SK-N-SH (cell line): Measurements from ENCODE around the gene CSNK1G3. TPM values are rescaled to one million over a fixed set of nuclear protein-coding genes. Genes with fewer than 3 reads are reported as not detected.

ENCODE experiments used
- CTCF ChIA-PET: fragments of 300-600, 350-600 bp; formaldehyde crosslinking; extraction: SDS; loops from one replicate; lab custom pipeline; 2021; lab: Yijun Ruan, JAX
- POLR2A ChIA-PET: fragments of 350-600 bp; sonication (Branson Sonifier 250); formaldehyde crosslinking; extraction: SDS; loops from one replicate; lab custom pipeline; 2020; ENCODE audit warnings: antibody characterized with exemption, inconsistent platforms; lab: Yijun Ruan, JAX
- DNase-seq: peaks from one replicate; pipeline ENCODE4 v3.0.0; 2012
- H2AFZ ChIP-seq: fragments of 200-600 bp; sonication (generic); 2 replicates; pipeline ENCODE4 v1.8.1; 2016; ENCODE audit warnings: antibody characterized with exemption, mild to moderate bottlenecking, low read depth
- H3F3A ChIP-seq: fragments of 200-600 bp; sonication (generic); replicated peaks from 2 replicates; pipeline ENCODE3; 2016; ENCODE audit warnings: antibody characterized with exemption, mild to moderate bottlenecking; ENCODE audit not compliant: insufficient read depth
- H3K27ac ChIP-seq, 2 experiments: fragments of 200-500 bp in 1 of 2; fragments of 200-600 bp in 1 of 2; sonication (Bioruptor generic) in 1 of 2; sonication (generic), shearing (Covaris generic) in 1 of 2; 2 replicates each; pipeline versions ENCODE4 v1.5.1 to v1.6.1; 2014 to 2016; ENCODE audit warnings: low read depth in 2 of 2, inconsistent platforms in 1 of 2, low read length in 1 of 2, mild to moderate bottlenecking in 1 of 2, mixed read lengths in 1 of 2
- H3K27me3 ChIP-seq: fragments of 200-600 bp; sonication (generic), shearing (Covaris generic); 2 replicates; pipeline ENCODE4 v1.6.1; 2016; ENCODE audit warnings: mixed run types; ENCODE audit not compliant: insufficient read depth
- H3K36me3 ChIP-seq, 2 experiments: fragments of 200-500 bp in 1 of 2; fragments of 200-600 bp in 1 of 2; sonication (Bioruptor generic) in 1 of 2; sonication (generic) in 1 of 2; replicated peaks in 1 of 2; 2 replicates each; pipeline versions ENCODE3 to v1.5.1; 2014 to 2016; ENCODE audit warnings: low read length in 1 of 2, mild to moderate bottlenecking in 1 of 2; ENCODE audit not compliant: insufficient read depth in 2 of 2, control insufficient read depth in 1 of 2
- H3K4me1 ChIP-seq, 2 experiments: fragments of 200-500 bp in 1 of 2; fragments of 200-600 bp in 1 of 2; sonication (Bioruptor generic) in 1 of 2; sonication (generic), shearing (Covaris generic) in 1 of 2; 2 replicates each; pipeline versions ENCODE4 v1.5.1 to v1.6.1; 2014 to 2016; ENCODE audit warnings: low read depth in 1 of 2, low read length in 1 of 2, mixed run types in 1 of 2; ENCODE audit not compliant: insufficient read depth in 2 of 2, control insufficient read depth in 1 of 2
- H3K4me2 ChIP-seq: fragments of 200-600 bp; sonication (generic), shearing (Covaris generic); 2 replicates; pipeline ENCODE4 v1.6.1; 2017; ENCODE audit warnings: mixed run types
- H3K4me3 ChIP-seq, 2 experiments: fragments of 200-500 bp in 1 of 2; fragments of 200-600 bp in 1 of 2; sonication (Bioruptor generic) in 1 of 2; sonication (generic), shearing (Covaris generic) in 1 of 2; 2 replicates each; pipeline versions ENCODE4 v1.5.1 to v1.8.1; 2014 to 2016; ENCODE audit warnings: low read depth in 2 of 2, inconsistent platforms in 1 of 2, low read length in 1 of 2, mild to moderate bottlenecking in 1 of 2, mixed read lengths in 1 of 2, moderate library complexity in 1 of 2
- H3K79me2 ChIP-seq: fragments of 200-600 bp; sonication (generic); 2 replicates; pipeline ENCODE4 v1.8.1; 2017; ENCODE audit warnings: mild to moderate bottlenecking; ENCODE audit not compliant: insufficient read depth
- H3K9ac ChIP-seq: fragments of 200-600 bp; sonication (generic); 2 replicates; pipeline ENCODE4 v1.6.1; 2017; ENCODE audit warnings: mixed run types
- H3K9me2 ChIP-seq: fragments of 200-600 bp; sonication (generic); 2 replicates; pipeline ENCODE4 v1.6.1; 2017; ENCODE audit warnings: mixed run types
- H3K9me3 ChIP-seq: fragments of 200-600 bp; sonication (generic); 2 replicates; pipeline ENCODE4 v1.6.1; 2017; ENCODE audit warnings: mixed run types, mild to moderate bottlenecking, moderate library complexity
- H4K20me1 ChIP-seq: fragments of 200-600 bp; sonication (generic); 2 replicates; pipeline ENCODE4 v1.6.1; 2017; ENCODE audit warnings: mild to moderate bottlenecking, mixed run types; ENCODE audit not compliant: insufficient read depth
- CHD2 ChIP-seq: fragments of 150-350 bp; IDR thresholded peaks from 2 replicates; pipeline ENCODE4 v1.6.1; 2018; ENCODE audit warnings: low read length; ENCODE audit not compliant: partially characterized antibody
- ELF1 ChIP-seq: IDR thresholded peaks from 2 replicates; pipeline ENCODE4 v1.4.0; 2012
- EP300 ChIP-seq, 2 experiments: IDR thresholded peaks; 2 replicates each; pipeline versions ENCODE4 v1.4.0 to v1.6.1; 2012; ENCODE audit warnings: borderline replicate concordance in 1 of 2, low read depth in 1 of 2, low read length in 1 of 2
- EZH2phosphoT487 ChIP-seq: fragments of 200-600 bp; sonication (generic); IDR thresholded peaks from 2 replicates; pipeline ENCODE4 v1.6.1; 2017; ENCODE audit warnings: low read depth, mixed run types, mild to moderate bottlenecking, antibody characterized with exemption, moderate library complexity, borderline replicate concordance
- FOSL2 ChIP-seq: IDR thresholded peaks from 2 replicates; pipeline ENCODE4 v1.4.0; 2012; ENCODE audit warnings: low read depth, mild to moderate bottlenecking, moderate library complexity, borderline replicate concordance
- FOXJ3 ChIP-seq: sonication (generic); formaldehyde crosslinking; IDR thresholded peaks from 2 replicates; pipeline ENCODE4 v1.5.1; 2020; ENCODE audit warnings: mild to moderate bottlenecking, missing genetic modification reagents
- GATA2 ChIP-seq: sonication (generic); formaldehyde crosslinking; IDR thresholded peaks from 2 replicates; pipeline ENCODE4 v1.5.0; 2020; ENCODE audit warnings: mild to moderate bottlenecking, missing genetic modification reagents
- MEF2A ChIP-seq: IDR thresholded peaks from 2 replicates; pipeline ENCODE4 v1.4.0; 2012; ENCODE audit warnings: low read depth, borderline replicate concordance
- RCOR1 ChIP-seq: fragments of 150-350 bp; IDR thresholded peaks from 2 replicates; pipeline ENCODE4 v1.6.1; 2017; ENCODE audit warnings: antibody characterized with exemption, low read length
- RXRA ChIP-seq: IDR thresholded peaks from 2 replicates; pipeline ENCODE4 v1.4.0; 2012; ENCODE audit warnings: low read depth, mild to moderate bottlenecking, borderline replicate concordance
- SIN3A ChIP-seq: IDR thresholded peaks from 2 replicates; pipeline ENCODE4 v1.6.1; 2012; ENCODE audit warnings: low read depth, mild to moderate bottlenecking, low read length, moderate library complexity, borderline replicate concordance
- SMC3 ChIP-seq: IDR thresholded peaks from 2 replicates; pipeline ENCODE4 v1.6.1; 2012; ENCODE audit warnings: low read depth, low read length, improper control_type of control experiment
- TCF12 ChIP-seq: IDR thresholded peaks from 2 replicates; pipeline ENCODE4 v1.4.0; 2012
- TEAD4 ChIP-seq: IDR thresholded peaks from 2 replicates; pipeline ENCODE4 v1.4.0; 2012; ENCODE audit warnings: mild to moderate bottlenecking, borderline replicate concordance; ENCODE audit not compliant: insufficient read depth
- YY1 ChIP-seq: IDR thresholded peaks from 2 replicates; pipeline ENCODE4 v1.4.0; 2012; ENCODE audit warnings: low read depth, mild to moderate bottlenecking
- WGBS: methylation state at CpG from one replicate; pipeline ENCODE4 v1.1.6; 2017; ENCODE audit warnings: low lambda C conversion rate; 5-methylcytosine and 5-hydroxymethylcytosine counted together
- polyA plus RNA-seq, 3 experiments: library from polyadenylated mRNA; depleted of rRNA; stranded (reverse); fragments of >200 nt; gene quantifications; 2 replicates each; pipeline ENCODE4 v1.2.3, GENCODE V29; 2012
- TF ChIP-seq, protein P1 (sequence below): IDR thresholded peaks from 2 replicates; pipeline ENCODE4 v1.4.0; 2012; ENCODE audit warnings: low read depth, borderline replicate concordance
- TF ChIP-seq, protein P2 (sequence below): IDR thresholded peaks from 2 replicates; pipeline ENCODE4 v1.4.0; 2012; ENCODE audit warnings: low read depth, borderline replicate concordance
- TF ChIP-seq, protein P3 (sequence below): fragments of 150-350 bp; IDR thresholded peaks from 2 replicates; pipeline ENCODE4 v1.6.1; 2016; ENCODE audit warnings: mild to moderate bottlenecking, low read depth, low read length
- TF ChIP-seq, protein P4 (sequence below): fragments of 200-600 bp; sonication (generic); IDR thresholded peaks from 2 replicates; pipeline ENCODE4 v1.6.1; 2017; ENCODE audit warnings: antibody characterized with exemption, mild to moderate bottlenecking, moderate library complexity
- TF ChIP-seq, protein P5 (sequence below): IDR thresholded peaks from 2 replicates; pipeline ENCODE4 v1.4.0; 2012; ENCODE audit warnings: low read depth

Gene CSNK1G3
- polyA plus RNA-seq, 1 of the 3 experiments (the other 2 are of a cell fraction) = 13.1 TPM

DNA sequence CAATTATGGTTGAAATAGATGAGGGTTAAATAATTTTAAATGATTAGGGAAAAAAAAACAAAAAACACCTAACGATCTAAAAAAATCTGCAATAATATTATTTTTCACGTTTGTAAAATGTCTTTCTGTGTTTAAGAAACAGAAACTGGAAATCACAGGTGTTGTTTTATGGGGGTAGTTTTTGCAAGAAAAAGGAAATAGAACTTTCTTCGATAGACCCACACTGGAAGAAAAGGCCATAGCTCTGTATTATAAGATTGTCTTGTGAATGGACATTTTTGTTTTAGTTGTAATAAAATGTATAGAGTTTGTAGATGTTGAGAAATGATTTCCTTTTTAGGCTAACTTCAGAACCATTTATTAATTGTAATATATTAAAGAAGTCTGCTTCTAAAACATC, 5.5 kb downstream of the CSNK1G3 start:
- Histone ChIP-seq H4K20me1 (peaks cover 59% of the 10 kb centered on the region), H3K27me3 (no peaks in the 10 kb centered on the region), H2AFZ (no peak overlapping the region), H3K4me1 (peaks cover 0 to 14% of the 10 kb centered on the region in 2 experiments; a peak in 3 of 4 replicates), H3K9ac (no peak overlapping the region), H3K4me2 (no peak overlapping the region), H3K9me3 (no peaks in the 10 kb centered on the region), H3K9me2 (no peaks in the 10 kb centered on the region), H3K36me3 (no peaks in the 10 kb centered on the region), H3K79me2 (peaks cover 99% of the 10 kb centered on the region), H3F3A (peaks cover 3% of the 10 kb centered on the region), H3K4me3 (no peak overlapping the region), H3K27ac (no peak overlapping the region)
- CTCF ChIA-PET = interaction anchor here (1.0 kb wide), 1 partner anchor 94 kb away, joined by 4 read pairs; the partner anchor contains the start of gene CEP120
- no peak for DNase-seq
- POLR2A ChIA-PET = interaction anchor here (0.5 to 1.5 kb wide), 2 partner anchors 95 to 232 kb away, joined by 4 read pairs; partner anchors contain the start of gene CEP120
- TF ChIP-seq EP300 (IDR thresholded peaks at IDR 0.05; ENCODE audit: borderline replicate concordance in 1 of 2, low read depth in 1 of 2, low read length in 1 of 2) = no peak
- 91% methylated on average over 3 of the region's 3 CpGs for WGBS

DNA sequence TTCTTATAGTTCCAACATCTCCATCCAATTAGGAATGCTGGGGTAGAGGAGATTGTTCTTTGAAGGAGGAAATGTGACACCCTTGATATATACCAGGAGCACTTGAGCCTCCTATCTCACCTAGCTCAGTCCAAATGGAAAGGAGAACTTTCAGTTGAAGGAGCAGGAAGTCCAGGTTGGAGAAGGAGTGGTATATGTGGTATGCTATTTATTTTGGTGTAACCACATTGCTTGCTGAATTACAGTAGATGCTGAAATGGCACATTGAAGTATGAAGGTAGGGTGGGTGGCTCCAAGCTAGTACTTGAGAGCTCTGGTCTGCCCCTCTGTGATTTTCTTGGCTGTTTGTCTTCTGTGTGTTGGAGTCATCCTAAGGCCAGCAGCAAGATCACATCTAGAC, 6.1 kb downstream of the CSNK1G3 start:
- H3K27me3 ChIP-seq = no peaks in the 10 kb centered on the region
- no peak overlapping the region for H3K9ac ChIP-seq
- no peaks in the 10 kb centered on the region for H3K36me3 ChIP-seq
- H3K79me2 ChIP-seq = peaks cover 100% of the 10 kb centered on the region
- no peaks in the 10 kb centered on the region for H3K9me2 ChIP-seq
- TF ChIP-seq EZH2phosphoT487 = no peak
- no peak for TF ChIP-seq RXRA
- no peak for TF ChIP-seq YY1
- TF ChIP-seq, protein P1, sequence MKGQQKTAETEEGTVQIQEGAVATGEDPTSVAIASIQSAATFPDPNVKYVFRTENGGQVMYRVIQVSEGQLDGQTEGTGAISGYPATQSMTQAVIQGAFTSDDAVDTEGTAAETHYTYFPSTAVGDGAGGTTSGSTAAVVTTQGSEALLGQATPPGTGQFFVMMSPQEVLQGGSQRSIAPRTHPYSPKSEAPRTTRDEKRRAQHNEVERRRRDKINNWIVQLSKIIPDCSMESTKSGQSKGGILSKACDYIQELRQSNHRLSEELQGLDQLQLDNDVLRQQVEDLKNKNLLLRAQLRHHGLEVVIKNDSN = no peak
- TF ChIP-seq FOSL2 = no peak
- TF ChIP-seq, protein P2, sequence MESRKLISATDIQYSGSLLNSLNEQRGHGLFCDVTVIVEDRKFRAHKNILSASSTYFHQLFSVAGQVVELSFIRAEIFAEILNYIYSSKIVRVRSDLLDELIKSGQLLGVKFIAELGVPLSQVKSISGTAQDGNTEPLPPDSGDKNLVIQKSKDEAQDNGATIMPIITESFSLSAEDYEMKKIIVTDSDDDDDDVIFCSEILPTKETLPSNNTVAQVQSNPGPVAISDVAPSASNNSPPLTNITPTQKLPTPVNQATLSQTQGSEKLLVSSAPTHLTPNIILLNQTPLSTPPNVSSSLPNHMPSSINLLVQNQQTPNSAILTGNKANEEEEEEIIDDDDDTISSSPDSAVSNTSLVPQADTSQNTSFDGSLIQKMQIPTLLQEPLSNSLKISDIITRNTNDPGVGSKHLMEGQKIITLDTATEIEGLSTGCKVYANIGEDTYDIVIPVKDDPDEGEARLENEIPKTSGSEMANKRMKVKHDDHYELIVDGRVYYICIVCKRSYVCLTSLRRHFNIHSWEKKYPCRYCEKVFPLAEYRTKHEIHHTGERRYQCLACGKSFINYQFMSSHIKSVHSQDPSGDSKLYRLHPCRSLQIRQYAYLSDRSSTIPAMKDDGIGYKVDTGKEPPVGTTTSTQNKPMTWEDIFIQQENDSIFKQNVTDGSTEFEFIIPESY = no peak
- TF ChIP-seq, protein P3, sequence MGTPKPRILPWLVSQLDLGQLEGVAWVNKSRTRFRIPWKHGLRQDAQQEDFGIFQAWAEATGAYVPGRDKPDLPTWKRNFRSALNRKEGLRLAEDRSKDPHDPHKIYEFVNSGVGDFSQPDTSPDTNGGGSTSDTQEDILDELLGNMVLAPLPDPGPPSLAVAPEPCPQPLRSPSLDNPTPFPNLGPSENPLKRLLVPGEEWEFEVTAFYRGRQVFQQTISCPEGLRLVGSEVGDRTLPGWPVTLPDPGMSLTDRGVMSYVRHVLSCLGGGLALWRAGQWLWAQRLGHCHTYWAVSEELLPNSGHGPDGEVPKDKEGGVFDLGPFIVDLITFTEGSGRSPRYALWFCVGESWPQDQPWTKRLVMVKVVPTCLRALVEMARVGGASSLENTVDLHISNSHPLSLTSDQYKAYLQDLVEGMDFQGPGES = no peak
- no peak for TF ChIP-seq CHD2
- no peak for TF ChIP-seq GATA2 (CRISPR knock-in tag)
- TF ChIP-seq RCOR1 = no peak
- no peak for TF ChIP-seq EP300 (IDR thresholded peaks at IDR 0.05; ENCODE audit: borderline replicate concordance in 1 of 2, low read depth in 1 of 2, low read length in 1 of 2)
- TF ChIP-seq, protein P4, sequence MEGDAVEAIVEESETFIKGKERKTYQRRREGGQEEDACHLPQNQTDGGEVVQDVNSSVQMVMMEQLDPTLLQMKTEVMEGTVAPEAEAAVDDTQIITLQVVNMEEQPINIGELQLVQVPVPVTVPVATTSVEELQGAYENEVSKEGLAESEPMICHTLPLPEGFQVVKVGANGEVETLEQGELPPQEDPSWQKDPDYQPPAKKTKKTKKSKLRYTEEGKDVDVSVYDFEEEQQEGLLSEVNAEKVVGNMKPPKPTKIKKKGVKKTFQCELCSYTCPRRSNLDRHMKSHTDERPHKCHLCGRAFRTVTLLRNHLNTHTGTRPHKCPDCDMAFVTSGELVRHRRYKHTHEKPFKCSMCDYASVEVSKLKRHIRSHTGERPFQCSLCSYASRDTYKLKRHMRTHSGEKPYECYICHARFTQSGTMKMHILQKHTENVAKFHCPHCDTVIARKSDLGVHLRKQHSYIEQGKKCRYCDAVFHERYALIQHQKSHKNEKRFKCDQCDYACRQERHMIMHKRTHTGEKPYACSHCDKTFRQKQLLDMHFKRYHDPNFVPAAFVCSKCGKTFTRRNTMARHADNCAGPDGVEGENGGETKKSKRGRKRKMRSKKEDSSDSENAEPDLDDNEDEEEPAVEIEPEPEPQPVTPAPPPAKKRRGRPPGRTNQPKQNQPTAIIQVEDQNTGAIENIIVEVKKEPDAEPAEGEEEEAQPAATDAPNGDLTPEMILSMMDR = no peak
- no peak for TF ChIP-seq MEF2A
- TF ChIP-seq SMC3 = no peak
- no peak for TF ChIP-seq TEAD4
- TF ChIP-seq, protein P5, sequence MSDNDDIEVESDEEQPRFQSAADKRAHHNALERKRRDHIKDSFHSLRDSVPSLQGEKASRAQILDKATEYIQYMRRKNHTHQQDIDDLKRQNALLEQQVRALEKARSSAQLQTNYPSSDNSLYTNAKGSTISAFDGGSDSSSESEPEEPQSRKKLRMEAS = no peak
- no peak for TF ChIP-seq SIN3A
- TF ChIP-seq TCF12 = no peak
- no peak for TF ChIP-seq ELF1
- TF ChIP-seq FOXJ3 (CRISPR knock-in tag) = no peak
- TF ChIP-seq, all 33 proteins: peak for 0
- no peak overlapping the region for H3K27ac ChIP-seq
- POLR2A ChIA-PET = interaction anchor here (0.5 to 1.5 kb wide), 2 partner anchors 95 to 233 kb away, joined by 4 read pairs; partner anchors contain the start of gene CEP120
- H3F3A ChIP-seq = peaks cover 3% of the 10 kb centered on the region
- peaks cover 0 to 13% of the 10 kb centered on the region in 2 experiments; a peak in 3 of 4 replicates for H3K4me1 ChIP-seq
- H3K4me3 ChIP-seq = no peak overlapping the region
- CTCF ChIA-PET = interaction anchor here (1.0 to 1.4 kb wide), 2 partner anchors 14 to 95 kb away, joined by 4 read pairs; partner anchors contain the start of gene CEP120
- no peak overlapping the region for H2AFZ ChIP-seq
- DNase-seq = no peak
- H3K4me2 ChIP-seq = no peak overlapping the region
- H4K20me1 ChIP-seq = peaks cover 59% of the 10 kb centered on the region
- no peaks in the 10 kb centered on the region for H3K9me3 ChIP-seq
